Measurements from ENCODE around the gene RHCG.

DNA sequence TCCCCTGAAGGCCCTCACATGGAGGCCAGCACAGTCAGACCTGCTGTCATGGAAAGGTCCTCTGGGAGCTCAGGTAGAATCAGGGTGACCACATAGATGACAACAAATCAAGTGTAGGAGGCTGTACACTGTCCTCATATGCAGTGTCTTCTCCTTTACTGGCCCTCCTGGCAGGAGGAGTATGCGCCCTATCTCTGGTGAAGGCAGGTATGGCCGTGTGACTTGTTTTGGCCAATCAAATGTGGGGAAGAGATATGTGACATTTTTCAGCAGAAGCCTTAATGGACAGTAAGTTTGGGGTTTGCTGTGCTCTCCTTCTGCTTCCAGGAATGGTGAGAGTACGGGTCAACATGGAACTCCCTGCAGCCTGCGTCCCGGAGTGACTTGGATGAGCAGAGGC is 69.9 kb downstream of the RHCG start:
- TF ChIP-seq, protein P1, sequence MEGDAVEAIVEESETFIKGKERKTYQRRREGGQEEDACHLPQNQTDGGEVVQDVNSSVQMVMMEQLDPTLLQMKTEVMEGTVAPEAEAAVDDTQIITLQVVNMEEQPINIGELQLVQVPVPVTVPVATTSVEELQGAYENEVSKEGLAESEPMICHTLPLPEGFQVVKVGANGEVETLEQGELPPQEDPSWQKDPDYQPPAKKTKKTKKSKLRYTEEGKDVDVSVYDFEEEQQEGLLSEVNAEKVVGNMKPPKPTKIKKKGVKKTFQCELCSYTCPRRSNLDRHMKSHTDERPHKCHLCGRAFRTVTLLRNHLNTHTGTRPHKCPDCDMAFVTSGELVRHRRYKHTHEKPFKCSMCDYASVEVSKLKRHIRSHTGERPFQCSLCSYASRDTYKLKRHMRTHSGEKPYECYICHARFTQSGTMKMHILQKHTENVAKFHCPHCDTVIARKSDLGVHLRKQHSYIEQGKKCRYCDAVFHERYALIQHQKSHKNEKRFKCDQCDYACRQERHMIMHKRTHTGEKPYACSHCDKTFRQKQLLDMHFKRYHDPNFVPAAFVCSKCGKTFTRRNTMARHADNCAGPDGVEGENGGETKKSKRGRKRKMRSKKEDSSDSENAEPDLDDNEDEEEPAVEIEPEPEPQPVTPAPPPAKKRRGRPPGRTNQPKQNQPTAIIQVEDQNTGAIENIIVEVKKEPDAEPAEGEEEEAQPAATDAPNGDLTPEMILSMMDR (conservative IDR thresholded peaks at IDR 0.05 in 1 of 2, IDR thresholded peaks at IDR 0.05 in 1 of 2; ENCODE audit: extremely low read depth in 1 of 2, insufficient read depth in 1 of 2, low read depth in 1 of 2, low read length in 2 of 2), result no peak
- TF ChIP-seq EZH2 (IDR thresholded peaks at IDR 0.05; ENCODE audit: borderline replicate concordance, low read length), result no peak

Measured in mammary epithelial cell (primary cell).